Esophagus (tissue), 2 donors: ENCODE results near the gene ACR. TPM values are rescaled to one million over a fixed set of nuclear protein-coding genes. Genes with fewer than 3 reads are reported as not detected.

Experiments
- H3K27ac ChIP-seq, 2 donors: one replicate each; pipeline ENCODE4 v1.5.1; 2013; ENCODE audit warnings: low read depth in 2 of 2, mild to moderate bottlenecking in 2 of 2, inconsistent platforms in 1 of 2, low read length in 1 of 2, moderate library complexity in 1 of 2
- H3K27me3 ChIP-seq, 2 donors: one replicate each; pipeline ENCODE4 v1.6.1; 2013; ENCODE audit warnings: low read length in 2 of 2, control low read depth in 1 of 2, mild to moderate bottlenecking in 1 of 2; ENCODE audit not compliant: insufficient read depth in 2 of 2, control insufficient read depth in 1 of 2
- H3K36me3 ChIP-seq, 2 donors: one replicate each; pipeline ENCODE4 v1.6.1; 2013; ENCODE audit warnings: low read length in 1 of 2; ENCODE audit not compliant: control insufficient read depth in 2 of 2, insufficient read depth in 2 of 2
- H3K4me1 ChIP-seq, 2 donors: one replicate each; pipeline ENCODE4 v1.6.1; 2013; ENCODE audit warnings: low read length in 1 of 2; ENCODE audit not compliant: control insufficient read depth in 2 of 2, insufficient read depth in 2 of 2
- H3K4me3 ChIP-seq, 2 donors: one replicate each; pipeline ENCODE4 v1.5.1; 2013; ENCODE audit warnings: low read length in 2 of 2, mild to moderate bottlenecking in 2 of 2, low read depth in 1 of 2, moderate library complexity in 1 of 2
- H3K9me3 ChIP-seq, 2 donors: one replicate each; pipeline ENCODE4 v1.6.1; 2013; ENCODE audit warnings: mild to moderate bottlenecking in 2 of 2, low read depth in 1 of 2, low read length in 1 of 2, moderate library complexity in 1 of 2; ENCODE audit not compliant: control insufficient read depth in 2 of 2, insufficient read depth in 1 of 2
- WGBS, 2 donors: extraction: QIAGEN DNeasy Blood & Tissue Kit; methylation state at CpG; one replicate each; pipeline ENCODE4 v1.1.7; 2013; 5-methylcytosine and 5-hydroxymethylcytosine counted together
- polyA plus RNA-seq, 2 donors: library from polyadenylated mRNA; stranded (reverse); fragments of 200-250 nt; gene quantifications; one replicate each; pipeline ENCODE4 v1.2.3, GENCODE V29; 2013
- donor health status: healthy with polysubstance abuse.
- donor health status: Bipolar disorder and iron deficiency.

The ACR gene
- polyA plus RNA-seq, 2 donors: 0.14 to 0.20 TPM

- peaks cover 0 to 7% of the 10 kb centered on the region in 2 donors for H3K36me3 ChIP-seq
- H3K27ac ChIP-seq: no peak overlapping the region
- H3K9me3 ChIP-seq: no peaks in the 10 kb centered on the region
- peaks cover 0 to 7% of the 10 kb centered on the region in 2 donors for H3K4me1 ChIP-seq
- no peak overlapping the region for H3K4me3 ChIP-seq
- peaks cover 0 to 3% of the 10 kb centered on the region in 2 donors for H3K27me3 ChIP-seq
- WGBS, 2 donors: 93 to 94% methylated on average over 33 of the region's 33 CpGs
Observed at GRCh38 chr22:50722048-50722701, 15.8 kb upstream of the ACR start.

DNA sequence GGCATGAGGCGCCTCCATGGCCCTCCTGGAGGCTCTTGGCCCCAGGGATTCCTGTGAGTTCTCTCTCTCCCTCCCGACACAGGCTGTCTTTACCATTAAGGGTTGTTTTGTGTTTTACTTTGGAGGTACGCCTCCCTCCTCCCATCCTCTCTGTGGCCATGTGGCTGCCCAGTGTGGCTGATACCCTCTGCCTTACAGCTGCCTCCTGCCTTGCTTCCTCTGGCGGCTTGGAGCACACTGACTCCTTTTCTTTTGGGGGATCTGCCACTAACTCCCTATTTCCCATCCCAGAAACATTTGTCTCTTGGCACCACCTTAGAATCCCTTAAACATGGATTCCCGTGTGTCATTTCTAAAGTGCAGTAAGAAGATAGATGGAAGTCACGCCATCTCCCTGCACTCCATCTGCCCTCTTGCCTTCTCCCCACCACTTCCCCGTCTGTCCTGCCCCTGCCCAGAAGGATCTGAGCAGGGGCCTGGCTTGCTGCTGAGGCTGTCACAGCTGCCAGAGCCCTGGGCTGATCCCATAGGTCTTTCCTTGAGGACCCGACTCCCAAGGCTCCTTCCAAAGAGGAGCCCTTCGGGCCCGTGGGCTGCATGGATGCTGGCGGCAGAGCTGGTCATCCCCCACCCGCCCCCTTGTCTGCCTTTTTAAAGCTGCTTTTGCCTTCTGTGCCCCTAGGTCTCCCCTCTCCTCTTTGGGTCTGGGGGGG is 15.1 kb upstream of the ACR start:
- Histone ChIP-seq H3K4me3 (no peak overlapping the region), H3K36me3 (peaks cover 0 to 7% of the 10 kb centered on the region in 2 donors), H3K4me1 (peaks cover 0 to 7% of the 10 kb centered on the region in 2 donors), H3K27ac (no peak overlapping the region), H3K9me3 (no peaks in the 10 kb centered on the region), H3K27me3 (peaks cover 0 to 3% of the 10 kb centered on the region in 2 donors)
- 87 to 92% methylated on average over 12 of the region's 12 CpGs for whole genome bisulfite sequencing, 2 donors

DNA sequence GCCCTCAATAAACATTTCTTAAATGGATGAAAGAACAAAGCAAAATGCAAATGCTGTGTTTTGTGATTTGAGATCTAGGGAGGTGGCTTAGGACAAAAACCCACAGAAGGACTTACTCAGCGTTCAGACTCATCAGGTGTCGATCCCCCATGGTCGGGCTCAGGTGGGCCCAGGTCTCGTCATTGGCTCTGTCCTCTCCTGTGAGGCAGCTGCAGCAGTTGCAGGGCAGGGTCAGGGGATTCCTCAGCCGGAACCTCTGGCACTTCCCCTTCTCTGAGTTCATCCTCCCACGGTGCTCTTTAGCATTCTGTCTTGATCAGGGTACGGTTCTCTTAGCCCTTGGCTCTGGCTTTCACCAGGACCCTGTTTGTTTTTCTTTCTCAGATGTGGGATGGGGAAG is 14.0 kb upstream of the ACR start:
- H3K27ac ChIP-seq: no peak overlapping the region
- H3K9me3 ChIP-seq: no peaks in the 10 kb centered on the region
- peaks cover 0 to 3% of the 10 kb centered on the region in 2 donors for H3K27me3 ChIP-seq
- H3K4me1 ChIP-seq: peaks cover 0 to 7% of the 10 kb centered on the region in 2 donors
- H3K36me3 ChIP-seq: peaks cover 0 to 7% of the 10 kb centered on the region in 2 donors
- WGBS, 2 donors: 80 to 81% methylated on average over 7 of the region's 7 CpGs
- H3K4me3 ChIP-seq: no peak overlapping the region

DNA sequence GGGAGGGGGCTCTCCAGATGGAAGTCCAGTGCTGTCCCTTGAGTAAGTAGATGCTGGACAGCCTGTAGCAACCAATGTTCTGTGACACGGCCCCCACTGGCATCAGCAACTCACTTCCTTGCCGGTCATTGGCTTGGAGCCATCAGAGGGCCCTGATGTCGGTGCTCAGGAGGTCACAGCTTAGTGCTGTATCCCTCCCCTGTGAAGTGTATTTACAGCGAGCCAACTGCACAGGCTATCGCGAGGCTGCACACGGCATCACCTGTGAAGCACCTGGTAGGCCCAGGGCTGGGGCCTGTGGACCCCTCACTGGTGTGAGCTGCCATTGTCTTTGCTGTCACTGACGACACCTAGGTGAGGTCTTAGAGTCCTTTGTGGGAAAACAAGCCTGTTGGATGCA is 13.4 kb upstream of the ACR start:
- Histone ChIP-seq H3K36me3 (peaks cover 0 to 7% of the 10 kb centered on the region in 2 donors), H3K4me1 (peaks cover 0 to 9% of the 10 kb centered on the region in 2 donors), H3K27ac (no peak overlapping the region), H3K4me3 (no peak overlapping the region), H3K9me3 (no peaks in the 10 kb centered on the region), H3K27me3 (peaks cover 0 to 3% of the 10 kb centered on the region in 2 donors)
- WGBS, 2 donors: 80 to 85% methylated on average over 8 of the region's 8 CpGs

DNA sequence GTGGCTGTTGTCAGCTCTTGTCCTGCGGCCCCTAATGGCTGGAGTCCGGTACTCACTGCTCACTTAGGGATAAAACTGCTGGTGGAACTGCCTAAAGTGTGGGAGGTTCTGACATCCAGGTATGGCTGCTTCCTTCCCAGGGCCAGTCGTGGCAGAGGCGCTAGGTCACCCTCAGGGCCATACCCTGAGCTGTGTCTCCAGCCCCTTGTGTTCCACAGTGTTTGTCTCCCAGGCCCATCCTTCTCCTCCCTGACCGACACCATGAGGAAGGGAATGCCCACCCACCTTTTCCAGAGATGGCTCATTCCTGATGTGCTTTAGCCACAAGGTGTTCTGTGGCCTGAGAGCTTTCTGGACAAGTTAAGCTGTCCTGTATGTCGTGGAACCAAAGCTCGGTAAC is 12.4 kb upstream of the ACR start:
- Histone ChIP-seq H3K9me3 (peaks cover 0 to 2% of the 10 kb centered on the region in 2 donors), H3K4me1 (peaks cover 2 to 5% of the 10 kb centered on the region in 2 donors), H3K36me3 (peaks cover 0 to 7% of the 10 kb centered on the region in 2 donors), H3K4me3 (no peak overlapping the region), H3K27me3 (no peaks in the 10 kb centered on the region), H3K27ac (no peak overlapping the region)
- 92% methylated on average over 7 of the region's 7 CpGs for WGBS, 2 donors

- WGBS, 2 donors: 84 to 86% methylated on average over 14 of the region's 14 CpGs
- Histone ChIP-seq H3K4me1 (peaks cover 2 to 5% of the 10 kb centered on the region in 2 donors), H3K4me3 (no peak overlapping the region), H3K36me3 (peaks cover 0 to 7% of the 10 kb centered on the region in 2 donors), H3K27me3 (no peaks in the 10 kb centered on the region), H3K9me3 (peaks cover 0 to 2% of the 10 kb centered on the region in 2 donors), H3K27ac (no peak overlapping the region)
Observed at GRCh38 chr22:50726643-50727340, 11.2 kb upstream of the ACR start.

- WGBS, 2 donors: 76 to 79% methylated on average over 23 of the region's 23 CpGs
- Histone ChIP-seq H3K4me1 (peaks cover 2 to 5% of the 10 kb centered on the region in 2 donors), H3K9me3 (peaks cover 0 to 2% of the 10 kb centered on the region in 2 donors)
Observed at GRCh38 chr22:50727678-50728522, 10.1 kb upstream of the ACR start.

DNA sequence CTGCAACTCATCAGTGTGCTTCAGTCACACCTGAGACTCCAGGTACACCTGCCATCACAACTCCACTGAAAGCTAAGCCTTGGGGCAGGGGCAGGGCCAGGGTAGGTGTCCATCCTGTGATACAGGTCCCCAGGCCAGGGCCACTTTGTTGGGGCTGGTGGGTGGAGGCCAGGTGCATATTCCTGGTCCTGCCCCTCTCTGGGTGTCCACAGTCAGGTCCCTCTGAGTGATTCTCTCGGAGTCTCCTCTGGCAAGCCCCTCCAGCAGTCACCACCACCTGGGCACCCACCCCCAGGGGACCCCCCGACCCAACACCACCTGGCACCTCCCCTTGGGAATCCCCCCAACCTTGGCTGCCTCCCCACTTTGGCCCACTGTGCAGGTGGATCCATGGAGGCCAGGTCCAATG is 9.5 kb upstream of the ACR start:
- no peak overlapping the region for H3K27ac ChIP-seq
- H3K27me3 ChIP-seq: no peaks in the 10 kb centered on the region
- H3K9me3 ChIP-seq: peaks cover 0 to 2% of the 10 kb centered on the region in 2 donors
- peaks cover 2 to 5% of the 10 kb centered on the region in 2 donors for H3K4me1 ChIP-seq
- peaks cover 0 to 7% of the 10 kb centered on the region in 2 donors for H3K36me3 ChIP-seq
- H3K4me3 ChIP-seq: no peak overlapping the region
- WGBS, 2 donors: 68 to 77% methylated on average over 2 of the region's 2 CpGs

More at GRCh38 chr22:50727678-50728522, 10.1 kb upstream of the ACR start:
- H3K4me3 ChIP-seq: no peak overlapping the region
- H3K36me3 ChIP-seq: peaks cover 0 to 7% of the 10 kb centered on the region in 2 donors
- H3K27me3 ChIP-seq: no peaks in the 10 kb centered on the region
- no peak overlapping the region for H3K27ac ChIP-seq
